HCT116 (cell line): ENCODE results near the gene UXS1. TPM values are rescaled to one million over a fixed set of nuclear protein-coding genes. Genes with fewer than 3 reads are reported as not detected.

Experiments
- ATAC-seq: fragments of 200-7000 bp; cut with Tn5 transposase; 2 replicates; pipeline ENCODE4 v1.9.1; 2020; ENCODE audit warnings: mild to moderate bottlenecking, moderate library complexity
- BruUV-seq: library from RNA; stranded (reverse); fragments of 400-500 nt; replicated peaks from 2 replicates; lab custom pipeline; 2021; lab: Mats Ljungman, UMichigan
- CTCF ChIA-PET: fragments of 300-600 bp; sonication (Branson Sonifier 250); formaldehyde crosslinking; loops from one replicate; lab custom pipeline; 2021; ENCODE audit warnings: antibody characterized with exemption; lab: Charles Lee
- POLR2A ChIA-PET: fragments of 300-600, 350-600 bp; sonication (Branson Sonifier 250); formaldehyde crosslinking; loops from one replicate; lab custom pipeline; 2021; ENCODE audit warnings: antibody characterized with exemption; lab: Charles Lee
- RAD21 ChIA-PET, 2 experiments: fragments of 300-600 bp; sonication (Branson Sonifier 250); formaldehyde crosslinking; loops; one replicate each; lab custom pipeline; 2023; ENCODE audit warnings: low total read pairs in 2 of 2; ENCODE audit not compliant: uncharacterized antibody in 2 of 2, unreplicated experiment in 2 of 2, low non-redundant PET in 1 of 2; lab: Charles Lee
- DNase-seq: peaks from one replicate; pipeline ENCODE4 v3.0.0-alpha.2; 2010; ENCODE audit warnings: low read depth, low spot score
- H2AFZ ChIP-seq: fragments of 200-600 bp; shearing (Covaris generic), sonication (generic); 2 replicates; pipeline ENCODE4 v1.6.1; 2017; ENCODE audit warnings: low read depth, mixed run types, mixed read lengths, antibody characterized with exemption, low read length; ENCODE audit not compliant: poor library complexity, severe bottlenecking
- H3K27ac ChIP-seq: 2 replicates; pipeline ENCODE4 v1.5.1; 2012; ENCODE audit warnings: low read depth, low read length
- H3K27me3 ChIP-seq: fragments of 200-600 bp; sonication (generic); 2 replicates; pipeline ENCODE4 v1.6.1; 2016; ENCODE audit warnings: mixed run types, low read length, mixed read lengths; ENCODE audit not compliant: insufficient read depth
- H3K36me3 ChIP-seq, 2 experiments: fragments of 200-500 bp in 1 of 2; fragments of 200-600 bp in 1 of 2; sonication (Bioruptor generic) in 1 of 2; sonication (generic) in 1 of 2; 2 replicates each; pipeline versions ENCODE4 v1.5.1 to v1.6.1; 2014 to 2016; ENCODE audit warnings: low read length in 2 of 2, inconsistent platforms in 1 of 2, mixed read lengths in 1 of 2, mixed run types in 1 of 2; ENCODE audit not compliant: insufficient read depth in 2 of 2, control insufficient read depth in 1 of 2
- H3K4me1 ChIP-seq, 2 experiments: fragments of 200-600 bp in 1 of 2; sonication (generic) in 1 of 2; 2 replicates each; pipeline versions ENCODE4 v1.5.1 to v1.6.1; 2012 to 2017; ENCODE audit warnings: low read length in 2 of 2, inconsistent platforms in 1 of 2, mild to moderate bottlenecking in 1 of 2, mixed read lengths in 1 of 2, mixed run types in 1 of 2, moderate library complexity in 1 of 2; ENCODE audit not compliant: insufficient read depth in 2 of 2, control insufficient read depth in 1 of 2
- H3K4me2 ChIP-seq: fragments of 200-600 bp; sonication (generic); 2 replicates; pipeline ENCODE4 v1.6.1; 2017; ENCODE audit warnings: mixed run types, low read length, mixed read lengths
- H3K4me3 ChIP-seq, 2 experiments: fragments of 200-600 bp in 1 of 2; sonication (generic) in 1 of 2; replicated peaks in 1 of 2; 2 replicates each; pipeline ENCODE4 v1.5.1; 2011 to 2016; ENCODE audit warnings: low read length in 2 of 2, control low read depth in 1 of 2, low read depth in 1 of 2, mild to moderate bottlenecking in 1 of 2, mixed read lengths in 1 of 2, mixed run types in 1 of 2
- H3K79me2 ChIP-seq: fragments of 200-600 bp; sonication (generic); 2 replicates; pipeline ENCODE4 v1.6.1; 2017; ENCODE audit warnings: mild to moderate bottlenecking, mixed run types, low read length, moderate library complexity, mixed read lengths; ENCODE audit not compliant: insufficient read depth
- H3K9ac ChIP-seq: fragments of 200-600 bp; sonication (generic); 2 replicates; pipeline ENCODE4 v1.6.1; 2016; ENCODE audit warnings: low read length, mixed read lengths
- H3K9me2 ChIP-seq: fragments of 200-600 bp; sonication (generic), shearing (Covaris generic); 2 replicates; pipeline ENCODE4 v1.6.1; 2017; ENCODE audit warnings: mixed run types, mild to moderate bottlenecking, moderate library complexity; ENCODE audit not compliant: insufficient read depth
- H3K9me3 ChIP-seq, 2 experiments: fragments of 200-500 bp in 1 of 2; fragments of 200-600 bp in 1 of 2; sonication (Bioruptor generic) in 1 of 2; sonication (generic) in 1 of 2; 2 replicates each; pipeline ENCODE4 v1.6.1; 2014 to 2017; ENCODE audit warnings: low read length in 2 of 2, mixed read lengths in 2 of 2, inconsistent platforms in 1 of 2, low read depth in 1 of 2, mild to moderate bottlenecking in 1 of 2, mixed run types in 1 of 2, moderate library complexity in 1 of 2; ENCODE audit not compliant: control insufficient read depth in 1 of 2, insufficient read depth in 1 of 2
- H4K20me1 ChIP-seq: fragments of 200-600 bp; sonication (generic), shearing (Covaris generic); 2 replicates; pipeline ENCODE4 v1.6.1; 2017; ENCODE audit warnings: mixed run types, mild to moderate bottlenecking, moderate library complexity; ENCODE audit not compliant: insufficient read depth
- CBX3 ChIP-seq: IDR thresholded peaks from 2 replicates; pipeline ENCODE4 v1.6.1; 2012; ENCODE audit warnings: low read depth
- CEBPB ChIP-seq: IDR thresholded peaks from 2 replicates; pipeline ENCODE4 v1.6.1; 2012; ENCODE audit warnings: low read depth
- EGR1 ChIP-seq: IDR thresholded peaks from 2 replicates; pipeline ENCODE4 v1.6.1; 2012; ENCODE audit warnings: low read depth
- ELF1 ChIP-seq: IDR thresholded peaks from 2 replicates; pipeline ENCODE4 v1.6.1; 2012; ENCODE audit warnings: low read depth, borderline replicate concordance
- EZH2phosphoT487 ChIP-seq: fragments of 200-600 bp; IDR thresholded peaks from 2 replicates; pipeline ENCODE4 v1.6.1; 2018; ENCODE audit warnings: antibody characterized with exemption, borderline replicate concordance
- FOSL1 ChIP-seq: IDR thresholded peaks from 2 replicates; pipeline ENCODE4 v1.6.1; 2012; ENCODE audit warnings: low read depth
- JUND ChIP-seq: IDR thresholded peaks from 2 replicates; pipeline ENCODE4 v1.6.1; 2012
- POLR2A ChIP-seq: IDR thresholded peaks from 2 replicates; pipeline ENCODE4 v1.7.0; 2011; ENCODE audit warnings: borderline replicate concordance; ENCODE audit not compliant: insufficient read depth, insufficient read length; ENCODE audit errors: extremely low read depth
- POLR2AphosphoS5 ChIP-seq: IDR thresholded peaks from 2 replicates; pipeline ENCODE4 v1.6.1; 2011; ENCODE audit warnings: mild to moderate bottlenecking, low read depth, low read length, moderate library complexity
- RAD21 ChIP-seq: IDR thresholded peaks from 2 replicates; pipeline ENCODE4 v1.6.1; 2012; ENCODE audit warnings: low read depth, mild to moderate bottlenecking
- SIN3A ChIP-seq: IDR thresholded peaks from 2 replicates; pipeline ENCODE4 v1.6.1; 2012; ENCODE audit warnings: low read depth
- SP1 ChIP-seq: IDR thresholded peaks from 2 replicates; pipeline ENCODE4 v1.6.1; 2012; ENCODE audit warnings: low read depth
- TCF7L2 ChIP-seq: IDR thresholded peaks from 2 replicates; pipeline ENCODE4 v1.7.0; 2011; ENCODE audit warnings: borderline replicate concordance, inconsistent platforms; ENCODE audit not compliant: insufficient read depth, insufficient read length; ENCODE audit errors: extremely low read depth
- YY1 ChIP-seq: IDR thresholded peaks from 2 replicates; pipeline ENCODE4 v1.6.1; 2011; ENCODE audit warnings: low read length, low read depth, moderate library complexity, mild to moderate bottlenecking; ENCODE audit not compliant: insufficient replicate concordance; ENCODE audit errors: extremely low read depth
- ZFX ChIP-seq: fragments of 450-650 bp; IDR thresholded peaks from 2 replicates; pipeline ENCODE4 v1.6.1; 2017
- ZNF274 ChIP-seq: fragments of 200-500 bp; sonication (Bioruptor generic); IDR thresholded peaks from 2 replicates; pipeline ENCODE4 v1.6.1; 2014; ENCODE audit warnings: mild to moderate bottlenecking, low read depth, low read length, inconsistent platforms
- intact Hi-C: fragments of 100-400 bp; cut with micrococcal nuclease; formaldehyde crosslinking; loops from 2 replicates; pipeline ENCODE4 v1.10.0; 2022
- total RNA-seq: library from RNA; stranded (reverse); gene quantifications from one replicate; pipeline ENCODE4 v1.2.1, GENCODE V29; 2021; ENCODE audit not compliant: unreplicated experiment
- TF ChIP-seq, protein P1 (sequence below), 3 experiments: fragments of 200-600 bp in 1 of 3; sonication (generic) in 1 of 3; IDR thresholded peaks in 2 of 3; conservative IDR thresholded peaks in 1 of 3; 2 replicates each; pipeline ENCODE4 v1.5.1; 2012 to 2017; ENCODE audit warnings: low read depth in 2 of 3, low read length in 2 of 3, antibody characterized with exemption in 1 of 3, borderline replicate concordance in 1 of 3, control low read depth in 1 of 3, mild to moderate bottlenecking in 1 of 3, mixed read lengths in 1 of 3, mixed run types in 1 of 3, moderate library complexity in 1 of 3; ENCODE audit not compliant: insufficient read depth in 1 of 3
- TF ChIP-seq, protein P2 (sequence below): IDR thresholded peaks from 2 replicates; pipeline ENCODE4 v1.6.1; 2012

The UXS1 gene
- total RNA-seq, 1 experiment from 2014 or later, result 45.7 TPM

DNA sequence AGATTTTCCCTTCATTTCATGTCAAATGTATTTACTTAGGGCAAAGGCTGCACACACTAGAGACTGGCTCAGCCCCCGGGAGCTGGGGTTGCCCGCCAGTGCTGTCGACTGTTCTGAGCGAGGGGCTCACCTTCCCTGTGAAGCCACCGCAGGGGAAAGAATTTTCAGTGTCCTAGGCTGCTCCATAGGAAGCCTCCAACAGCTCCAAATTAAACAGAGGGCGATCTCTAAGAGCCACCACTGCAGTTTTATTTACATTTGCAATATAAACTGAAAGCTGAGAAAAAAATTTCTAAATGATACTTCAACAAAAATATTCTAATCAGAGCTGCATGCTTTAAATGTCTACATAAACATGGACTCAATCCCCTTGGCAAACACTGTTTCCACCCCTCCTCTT, 54.0 kb downstream of the UXS1 start:
- no TSS peak for BruUV-seq
- intact Hi-C loops, result no loop called here
- CTCF ChIA-PET, result no interaction called here

DNA sequence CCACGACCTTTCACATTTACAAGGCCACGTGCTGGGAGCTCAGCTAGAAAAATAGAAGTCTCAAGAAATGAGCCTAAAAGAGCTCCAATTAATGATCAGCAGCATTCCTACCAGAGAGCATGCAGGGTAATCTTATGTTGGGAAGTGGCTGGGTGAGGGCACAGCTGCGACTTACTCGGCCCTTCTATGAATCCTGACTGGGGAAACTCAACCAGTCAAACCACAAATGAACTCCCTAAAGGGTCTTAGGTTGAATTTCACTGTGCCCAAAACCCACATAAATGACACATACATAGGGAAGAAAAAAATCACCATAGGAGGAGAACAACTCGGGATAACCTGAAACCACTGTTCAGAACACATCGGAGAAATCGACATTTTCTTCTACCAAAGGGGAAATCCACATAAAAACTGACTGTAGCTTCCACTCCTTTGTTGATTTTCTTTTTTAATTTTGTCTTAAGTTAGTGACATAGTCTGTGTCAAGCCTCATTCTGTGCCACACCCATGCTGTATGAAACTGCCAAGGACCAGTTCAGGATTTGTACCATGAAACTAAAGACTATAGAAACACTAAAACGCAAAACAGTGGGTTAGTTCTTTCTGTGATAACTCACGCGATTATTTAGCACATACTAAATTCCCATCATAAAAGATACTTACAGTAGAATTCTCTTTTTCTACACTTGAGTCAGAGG, 54.7 kb downstream of the UXS1 start:
- ChIA-PET RAD21 (no interaction called here), CTCF (no interaction called here), POLR2A (no interaction called here)
- H3K27me3 ChIP-seq, result no peaks in the 10 kb centered on the region
- no peaks in the 10 kb centered on the region; a peak in 1 of 4 replicates for H3K36me3 ChIP-seq
- no peak for ATAC-seq
- BruUV-seq, result no TSS peak
- H3K4me1 ChIP-seq, result peaks cover 3 to 9% of the 10 kb centered on the region in 2 experiments; a peak in 2 of 4 replicates
- H2AFZ ChIP-seq, result no peak overlapping the region
- H3K9me2 ChIP-seq, result no peaks in the 10 kb centered on the region
- no peaks in the 10 kb centered on the region for H3K9me3 ChIP-seq
- TF ChIP-seq SIN3A (no peak), EGR1 (no peak), TCF7L2 (no peak), ELF1 (no peak), JUND (no peak), FOSL1 (no peak), RAD21 (no peak), POLR2A (no peak), CBX3 (no peak), EZH2phosphoT487 (no peak), POLR2AphosphoS5 (no peak), SP1 (no peak), ZFX (no peak), YY1 (no peak)
- TF ChIP-seq, protein P1, sequence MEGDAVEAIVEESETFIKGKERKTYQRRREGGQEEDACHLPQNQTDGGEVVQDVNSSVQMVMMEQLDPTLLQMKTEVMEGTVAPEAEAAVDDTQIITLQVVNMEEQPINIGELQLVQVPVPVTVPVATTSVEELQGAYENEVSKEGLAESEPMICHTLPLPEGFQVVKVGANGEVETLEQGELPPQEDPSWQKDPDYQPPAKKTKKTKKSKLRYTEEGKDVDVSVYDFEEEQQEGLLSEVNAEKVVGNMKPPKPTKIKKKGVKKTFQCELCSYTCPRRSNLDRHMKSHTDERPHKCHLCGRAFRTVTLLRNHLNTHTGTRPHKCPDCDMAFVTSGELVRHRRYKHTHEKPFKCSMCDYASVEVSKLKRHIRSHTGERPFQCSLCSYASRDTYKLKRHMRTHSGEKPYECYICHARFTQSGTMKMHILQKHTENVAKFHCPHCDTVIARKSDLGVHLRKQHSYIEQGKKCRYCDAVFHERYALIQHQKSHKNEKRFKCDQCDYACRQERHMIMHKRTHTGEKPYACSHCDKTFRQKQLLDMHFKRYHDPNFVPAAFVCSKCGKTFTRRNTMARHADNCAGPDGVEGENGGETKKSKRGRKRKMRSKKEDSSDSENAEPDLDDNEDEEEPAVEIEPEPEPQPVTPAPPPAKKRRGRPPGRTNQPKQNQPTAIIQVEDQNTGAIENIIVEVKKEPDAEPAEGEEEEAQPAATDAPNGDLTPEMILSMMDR (IDR thresholded peaks at IDR 0.05 in 2 of 3, conservative IDR thresholded peaks at IDR 0.05 in 1 of 3; ENCODE audit: borderline replicate concordance in 1 of 3, insufficient read depth in 1 of 3, low read depth in 2 of 3, low read length in 2 of 3), result no peak
- H3K9ac ChIP-seq, result no peak overlapping the region
- no peak overlapping the region for H3K27ac ChIP-seq
- intact Hi-C loops, result no loop called here
- H3K4me2 ChIP-seq, result no peak overlapping the region
- no peak overlapping the region for H3K4me3 ChIP-seq
- H4K20me1 ChIP-seq, result no peaks in the 10 kb centered on the region
- H3K79me2 ChIP-seq, result peaks cover 2% of the 10 kb centered on the region; the same call in 1 of the 2 replicates
- DNase-seq, result no peak

More for the DNA sequence above, 54.0 kb downstream of the UXS1 start:
- ATAC-seq, result no peak
- no peaks in the 10 kb centered on the region; a peak in 1 of 4 replicates for H3K36me3 ChIP-seq
- H3K79me2 ChIP-seq, result peaks cover 2% of the 10 kb centered on the region; the same call in 1 of the 2 replicates
- no peaks in the 10 kb centered on the region for H3K9me3 ChIP-seq
- H3K4me3 ChIP-seq, result no peak overlapping the region
- H3K4me2 ChIP-seq, result no peak overlapping the region
- RAD21 ChIA-PET, result no interaction called here
- no peaks in the 10 kb centered on the region for H3K9me2 ChIP-seq
- no peaks in the 10 kb centered on the region for H3K27me3 ChIP-seq
- POLR2A ChIA-PET, result no interaction called here
- no peaks in the 10 kb centered on the region for H4K20me1 ChIP-seq
- H3K27ac ChIP-seq, result no peak overlapping the region
- H3K4me1 ChIP-seq, result peaks cover 3 to 9% of the 10 kb centered on the region in 2 experiments; a peak in 2 of 4 replicates
- TF ChIP-seq TCF7L2, result no peak
- TF ChIP-seq YY1, result no peak
- TF ChIP-seq, protein P2, sequence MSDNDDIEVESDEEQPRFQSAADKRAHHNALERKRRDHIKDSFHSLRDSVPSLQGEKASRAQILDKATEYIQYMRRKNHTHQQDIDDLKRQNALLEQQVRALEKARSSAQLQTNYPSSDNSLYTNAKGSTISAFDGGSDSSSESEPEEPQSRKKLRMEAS, result no peak
- no peak for TF ChIP-seq FOSL1
- TF ChIP-seq ZNF274, result no peak
- TF ChIP-seq CEBPB, result no peak
- no peak for TF ChIP-seq CBX3
- TF ChIP-seq RAD21, result no peak
- TF ChIP-seq, all 23 proteins: peak for 0
- H3K9ac ChIP-seq, result no peak overlapping the region
- DNase-seq, result no peak
- no peak overlapping the region for H2AFZ ChIP-seq
